SK-N-SH treated with all-trans-retinoic acid at 6 μM for 48 hours (cell line): ENCODE data around the gene CEP164.

Source experiments
- ARNTL ChIP-seq: fragments of 450-650 bp; formaldehyde crosslinking; IDR thresholded peaks from 2 replicates; pipeline ENCODE4 v1.5.0; 2020; ENCODE audit warnings: low read depth, mild to moderate bottlenecking, moderate library complexity, borderline replicate concordance
- RARB ChIP-seq: fragments of 250-450 bp; sonication (Bioruptor Pico); IDR thresholded peaks from 2 replicates; pipeline ENCODE4 v1.8.0; 2021; ENCODE audit warnings: mild to moderate bottlenecking, moderate library complexity
- TF ChIP-seq, protein P1 (sequence below): fragments of 250-450 bp; sonication (Bioruptor Pico); IDR thresholded peaks from 2 replicates; pipeline ENCODE4 v1.8.0; 2021; ENCODE audit warnings: low read depth, mild to moderate bottlenecking, moderate library complexity, borderline replicate concordance
- TF ChIP-seq, protein P2 (sequence below): fragments of 250-450 bp; sonication (Bioruptor Pico); IDR thresholded peaks from 2 replicates; pipeline ENCODE4 v1.8.0; 2020; ENCODE audit warnings: mild to moderate bottlenecking, moderate library complexity, borderline replicate concordance

DNA sequence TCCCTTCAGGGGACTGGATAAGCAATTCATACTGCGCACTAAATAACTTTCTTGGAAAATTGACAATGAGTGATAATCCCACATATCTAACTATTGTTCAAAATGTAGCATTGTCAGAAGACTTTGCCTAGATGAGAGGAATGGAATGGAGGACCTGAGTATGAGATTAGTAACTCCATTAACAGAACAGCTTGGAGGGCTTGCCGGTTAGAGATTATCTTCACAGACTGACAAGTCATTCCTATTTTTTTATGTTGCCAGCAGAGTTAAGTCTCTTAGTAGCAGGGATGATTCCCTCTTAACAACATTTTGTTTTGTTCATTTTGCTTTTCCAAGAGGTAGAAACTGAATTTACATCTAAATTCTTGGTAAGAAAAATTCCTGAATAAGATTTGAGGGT, 43.6 kb upstream of the CEP164 start:
- TF ChIP-seq ARNTL (no peak), RARB (CRISPR knock-in tag) (no peak)
- TF ChIP-seq, protein P1, sequence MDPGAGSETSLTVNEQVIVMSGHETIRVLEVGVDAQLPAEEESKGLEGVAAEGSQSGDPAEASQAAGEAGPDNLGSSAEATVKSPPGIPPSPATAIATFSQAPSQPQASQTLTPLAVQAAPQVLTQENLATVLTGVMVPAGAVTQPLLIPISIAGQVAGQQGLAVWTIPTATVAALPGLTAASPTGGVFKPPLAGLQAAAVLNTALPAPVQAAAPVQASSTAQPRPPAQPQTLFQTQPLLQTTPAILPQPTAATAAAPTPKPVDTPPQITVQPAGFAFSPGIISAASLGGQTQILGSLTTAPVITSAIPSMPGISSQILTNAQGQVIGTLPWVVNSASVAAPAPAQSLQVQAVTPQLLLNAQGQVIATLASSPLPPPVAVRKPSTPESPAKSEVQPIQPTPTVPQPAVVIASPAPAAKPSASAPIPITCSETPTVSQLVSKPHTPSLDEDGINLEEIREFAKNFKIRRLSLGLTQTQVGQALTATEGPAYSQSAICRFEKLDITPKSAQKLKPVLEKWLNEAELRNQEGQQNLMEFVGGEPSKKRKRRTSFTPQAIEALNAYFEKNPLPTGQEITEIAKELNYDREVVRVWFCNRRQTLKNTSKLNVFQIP (CRISPR knock-in tag), result no peak
- TF ChIP-seq, protein P2, sequence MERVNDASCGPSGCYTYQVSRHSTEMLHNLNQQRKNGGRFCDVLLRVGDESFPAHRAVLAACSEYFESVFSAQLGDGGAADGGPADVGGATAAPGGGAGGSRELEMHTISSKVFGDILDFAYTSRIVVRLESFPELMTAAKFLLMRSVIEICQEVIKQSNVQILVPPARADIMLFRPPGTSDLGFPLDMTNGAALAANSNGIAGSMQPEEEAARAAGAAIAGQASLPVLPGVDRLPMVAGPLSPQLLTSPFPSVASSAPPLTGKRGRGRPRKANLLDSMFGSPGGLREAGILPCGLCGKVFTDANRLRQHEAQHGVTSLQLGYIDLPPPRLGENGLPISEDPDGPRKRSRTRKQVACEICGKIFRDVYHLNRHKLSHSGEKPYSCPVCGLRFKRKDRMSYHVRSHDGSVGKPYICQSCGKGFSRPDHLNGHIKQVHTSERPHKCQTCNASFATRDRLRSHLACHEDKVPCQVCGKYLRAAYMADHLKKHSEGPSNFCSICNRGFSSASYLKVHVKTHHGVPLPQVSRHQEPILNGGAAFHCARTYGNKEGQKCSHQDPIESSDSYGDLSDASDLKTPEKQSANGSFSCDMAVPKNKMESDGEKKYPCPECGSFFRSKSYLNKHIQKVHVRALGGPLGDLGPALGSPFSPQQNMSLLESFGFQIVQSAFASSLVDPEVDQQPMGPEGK, result no peak
